Colonic mucosa (tissue), 4 donors: ENCODE results near the gene CACNA1H. TPM values are rescaled to one million over a fixed set of nuclear protein-coding genes. Genes with fewer than 3 reads are reported as not detected.

Source experiments
- DNase-seq: peaks from one replicate; pipeline ENCODE4 v3.0.0-alpha.2; 2020
- H3K27ac ChIP-seq: fragments of 200-600 bp; one replicate; pipeline ENCODE4 v1.8.0; 2021
- H3K27me3 ChIP-seq: fragments of 200-600 bp; one replicate; pipeline ENCODE4 v1.8.0; 2021
- H3K36me3 ChIP-seq: fragments of 200-600 bp; one replicate; pipeline ENCODE4 v1.8.0; 2021
- H3K4me1 ChIP-seq: fragments of 200-600 bp; one replicate; pipeline ENCODE4 v1.8.0; 2021; ENCODE audit warnings: mild to moderate bottlenecking
- H3K4me3 ChIP-seq: fragments of 200-600 bp; one replicate; pipeline ENCODE4 v1.8.0; 2021
- H3K9ac ChIP-seq, 2 donors: one replicate each; pipeline ENCODE4 v1.7.0; 2013; ENCODE audit warnings: control low read depth in 2 of 2, low read depth in 2 of 2, low read length in 2 of 2
- H3K9me3 ChIP-seq: fragments of 200-600 bp; one replicate; pipeline ENCODE4 v1.8.0; 2021
- intact Hi-C: fragments of 100-400 bp; cut with DNase I; formaldehyde crosslinking; loops from one replicate; pipeline ENCODE4 v1.14.1; 2022
- total RNA-seq, 2 donors: library from RNA; stranded (reverse); fragmentation: NEBNext Ultra II Directional in 1 of 2; extraction: Animal tissue kit (Norgen Biotek cat#: 25700) in 1 of 2; gene quantifications; one replicate each; pipeline ENCODE4 v1.2.1, GENCODE V29; 2021
- TF ChIP-seq, protein P1 (sequence below): fragments of 200-600 bp; IDR thresholded peaks from one replicate; pipeline ENCODE4 v1.8.0; 2022; ENCODE audit warnings: antibody characterized with exemption, mild to moderate bottlenecking
- donor health status: healthy.
- donor health status: DM: no; HTN: no; CAD: no.
- donor health status: DM: no; HTN: no; CAD: no.

CACNA1H gene
- total RNA-seq, 2 donors from 2014 or later = 2.1 to 14.6 TPM

DNA sequence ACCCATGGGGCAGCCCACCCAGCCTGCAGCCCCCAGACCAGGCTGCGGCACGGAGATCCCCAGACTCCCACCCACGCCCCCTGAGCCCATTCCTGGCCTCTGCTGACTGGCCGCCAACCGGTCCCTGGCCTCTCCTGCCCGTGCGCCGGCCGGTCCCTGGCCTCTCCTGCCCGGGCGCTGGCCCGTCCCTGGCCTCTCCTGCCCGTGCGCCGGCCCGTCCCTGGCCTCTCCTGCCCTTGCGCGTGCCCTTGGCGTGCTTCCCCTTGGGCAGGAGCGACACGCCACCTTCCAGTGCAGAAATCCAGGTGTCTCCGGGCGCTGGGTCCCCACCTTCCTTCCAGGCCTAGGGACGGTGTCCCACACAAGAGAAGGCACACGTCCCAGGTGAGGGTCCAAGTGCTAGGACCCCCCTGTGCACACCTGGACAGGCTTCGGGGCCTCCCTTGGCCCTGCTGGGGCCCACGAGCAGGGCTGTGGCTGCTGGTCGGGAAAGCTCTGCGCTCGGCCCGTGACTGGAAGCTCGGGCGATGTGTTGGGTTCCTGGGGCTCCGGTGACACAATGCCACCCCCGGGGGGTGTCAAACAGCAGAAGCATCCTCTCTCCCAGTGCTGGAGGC, 21.4 kb upstream of the CACNA1H start:
- DNase-seq = no peak
- TF ChIP-seq, protein P1, sequence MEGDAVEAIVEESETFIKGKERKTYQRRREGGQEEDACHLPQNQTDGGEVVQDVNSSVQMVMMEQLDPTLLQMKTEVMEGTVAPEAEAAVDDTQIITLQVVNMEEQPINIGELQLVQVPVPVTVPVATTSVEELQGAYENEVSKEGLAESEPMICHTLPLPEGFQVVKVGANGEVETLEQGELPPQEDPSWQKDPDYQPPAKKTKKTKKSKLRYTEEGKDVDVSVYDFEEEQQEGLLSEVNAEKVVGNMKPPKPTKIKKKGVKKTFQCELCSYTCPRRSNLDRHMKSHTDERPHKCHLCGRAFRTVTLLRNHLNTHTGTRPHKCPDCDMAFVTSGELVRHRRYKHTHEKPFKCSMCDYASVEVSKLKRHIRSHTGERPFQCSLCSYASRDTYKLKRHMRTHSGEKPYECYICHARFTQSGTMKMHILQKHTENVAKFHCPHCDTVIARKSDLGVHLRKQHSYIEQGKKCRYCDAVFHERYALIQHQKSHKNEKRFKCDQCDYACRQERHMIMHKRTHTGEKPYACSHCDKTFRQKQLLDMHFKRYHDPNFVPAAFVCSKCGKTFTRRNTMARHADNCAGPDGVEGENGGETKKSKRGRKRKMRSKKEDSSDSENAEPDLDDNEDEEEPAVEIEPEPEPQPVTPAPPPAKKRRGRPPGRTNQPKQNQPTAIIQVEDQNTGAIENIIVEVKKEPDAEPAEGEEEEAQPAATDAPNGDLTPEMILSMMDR = no peak
- Histone ChIP-seq H3K27ac (no peak overlapping the region), H3K4me1 (no peaks in the 10 kb centered on the region), H3K9ac (no peak overlapping the region), H3K27me3 (peaks cover 7% of the 10 kb centered on the region), H3K4me3 (no peak overlapping the region), H3K36me3 (no peaks in the 10 kb centered on the region), H3K9me3 (no peaks in the 10 kb centered on the region)
- intact Hi-C loops = no loop called here

DNA sequence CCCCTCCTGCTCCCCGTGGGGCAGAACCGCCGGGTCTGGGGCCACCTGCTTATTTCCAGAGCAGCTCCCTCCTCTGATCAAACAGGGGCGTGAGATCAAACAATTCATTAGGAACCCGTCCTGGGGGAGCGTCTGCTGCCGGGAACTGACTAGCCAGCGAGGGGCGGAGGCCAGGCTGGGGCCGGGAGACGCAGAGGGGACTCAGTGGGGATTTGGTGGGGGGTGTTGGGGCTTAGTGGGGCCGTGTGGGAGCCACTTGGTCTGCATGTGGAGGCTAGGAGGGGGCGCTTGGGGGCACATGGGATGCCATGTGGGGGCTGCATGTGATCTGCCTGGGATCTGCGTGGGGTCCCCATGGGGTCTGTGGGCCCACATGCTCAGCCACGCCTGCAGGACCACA, 20.5 kb upstream of the CACNA1H start:
- intact Hi-C loops = no loop called here
- H3K9ac ChIP-seq = no peak overlapping the region
- no peaks in the 10 kb centered on the region for H3K4me1 ChIP-seq
- H3K27me3 ChIP-seq = peaks cover 7% of the 10 kb centered on the region
- no peak overlapping the region for H3K4me3 ChIP-seq
- H3K9me3 ChIP-seq = no peaks in the 10 kb centered on the region
- H3K36me3 ChIP-seq = no peaks in the 10 kb centered on the region
- DNase-seq = no peak
- TF ChIP-seq, protein P1 = no peak
- no peak overlapping the region for H3K27ac ChIP-seq

DNA sequence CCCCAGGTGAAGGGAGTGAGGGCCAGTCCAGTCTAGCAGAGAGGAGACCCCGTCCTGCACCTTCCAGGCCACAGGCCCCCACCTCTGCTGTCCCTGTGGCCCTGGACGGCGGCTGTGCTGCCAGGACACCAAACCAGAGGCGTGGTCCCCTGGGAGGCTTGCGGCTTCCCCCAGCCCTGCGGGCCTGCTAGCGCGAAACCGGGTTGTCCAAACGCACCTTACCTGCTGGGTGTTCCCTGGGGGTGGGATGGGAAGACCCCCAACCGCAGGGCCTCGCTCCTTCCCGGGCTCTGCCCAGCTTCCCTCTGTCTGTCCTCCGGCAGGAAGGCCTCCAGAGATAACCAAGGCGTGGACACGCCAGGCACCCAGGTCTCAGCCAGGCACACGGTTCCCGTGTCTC, 19.6 kb upstream of the CACNA1H start:
- no peak for DNase-seq
- Histone ChIP-seq H3K9ac (no peak overlapping the region), H3K27me3 (peaks cover 7% of the 10 kb centered on the region), H3K27ac (no peak overlapping the region), H3K9me3 (no peaks in the 10 kb centered on the region), H3K4me1 (no peaks in the 10 kb centered on the region), H3K36me3 (no peaks in the 10 kb centered on the region), H3K4me3 (no peak overlapping the region)
- TF ChIP-seq, protein P1 = no peak
- intact Hi-C loops = no loop called here

DNA sequence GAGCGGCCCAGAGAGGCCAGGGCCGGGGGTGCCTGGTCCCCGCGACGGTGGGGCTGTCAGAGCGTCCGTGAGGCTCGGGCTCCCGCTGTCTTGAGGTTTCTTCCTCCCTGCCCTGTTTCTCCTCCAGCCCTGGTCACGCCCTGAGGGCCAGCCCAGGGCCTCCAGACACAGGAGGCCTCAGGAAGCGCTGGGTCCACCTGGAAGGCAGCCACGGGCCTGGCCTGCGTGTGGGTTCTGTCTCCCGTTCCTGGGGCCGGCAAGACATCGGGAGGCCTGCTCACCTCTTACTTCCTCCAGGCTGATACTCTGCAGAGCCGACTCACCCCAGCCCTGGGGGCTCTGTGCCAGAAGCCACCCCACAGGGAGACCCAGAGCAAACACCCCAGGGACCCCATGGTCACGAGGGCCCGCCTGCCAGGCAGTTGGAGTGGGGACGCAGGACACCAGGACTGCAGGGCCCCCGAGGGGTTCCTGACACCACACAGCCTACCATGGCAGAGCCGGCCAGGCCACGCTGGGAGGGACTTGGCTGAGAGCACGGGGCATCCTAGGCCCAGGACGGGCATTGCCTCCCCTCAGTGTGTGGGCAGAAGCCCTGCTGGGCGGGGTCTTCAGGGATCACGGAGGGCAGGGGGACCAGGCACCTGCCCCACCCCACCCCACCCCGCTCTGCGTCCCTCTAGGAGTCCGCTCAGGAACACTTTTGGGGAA, 18.9 kb upstream of the CACNA1H start:
- H3K9me3 ChIP-seq = no peaks in the 10 kb centered on the region
- H3K4me3 ChIP-seq = no peak overlapping the region
- H3K4me1 ChIP-seq = no peaks in the 10 kb centered on the region
- TF ChIP-seq, protein P1 = no peak
- intact Hi-C loops = no loop called here
- DNase-seq = no peak
- H3K27me3 ChIP-seq = peaks cover 7% of the 10 kb centered on the region
- H3K36me3 ChIP-seq = no peaks in the 10 kb centered on the region
- H3K9ac ChIP-seq = no peak overlapping the region
- no peak overlapping the region for H3K27ac ChIP-seq

DNA sequence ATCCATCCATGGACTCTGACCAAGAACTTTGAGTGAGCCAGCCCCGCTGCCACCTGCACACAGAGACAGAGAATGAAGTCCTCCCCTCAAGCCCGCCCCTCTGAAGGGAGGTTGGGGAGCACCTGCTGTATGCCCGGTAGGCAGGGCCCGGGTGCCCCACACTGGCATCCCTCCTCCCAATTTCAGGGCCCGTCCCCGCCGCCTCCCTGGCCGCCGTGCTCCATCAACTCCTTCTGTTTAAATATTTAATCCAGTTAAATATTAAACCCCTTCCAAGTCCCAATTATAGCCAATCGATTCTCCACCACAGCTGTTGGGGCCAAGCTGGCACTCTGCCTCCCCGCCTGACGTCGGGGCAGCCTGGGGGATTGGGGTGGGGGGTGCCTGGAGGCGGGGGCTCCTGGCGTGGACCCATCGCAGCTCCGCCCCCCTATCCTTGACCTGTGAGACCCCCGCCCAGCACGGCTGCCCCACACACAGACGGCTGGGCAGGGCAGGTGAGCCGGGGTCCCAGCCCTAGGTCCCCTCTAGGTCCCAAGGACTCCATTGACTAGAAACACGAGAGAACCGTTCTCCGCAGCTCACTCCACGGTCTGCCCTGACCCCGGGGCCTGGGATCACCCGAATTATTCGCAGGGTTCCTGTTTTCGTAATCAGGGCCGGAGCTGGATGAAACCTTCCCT, 18.0 kb upstream of the CACNA1H start:
- H3K4me1 ChIP-seq = no peaks in the 10 kb centered on the region
- no peak overlapping the region for H3K4me3 ChIP-seq
- H3K9ac ChIP-seq = no peak overlapping the region
- intact Hi-C loops = no loop called here
- peaks cover 7% of the 10 kb centered on the region for H3K27me3 ChIP-seq
- H3K9me3 ChIP-seq = no peaks in the 10 kb centered on the region
- DNase-seq = no peak
- no peaks in the 10 kb centered on the region for H3K36me3 ChIP-seq
- TF ChIP-seq, protein P1 = no peak
- H3K27ac ChIP-seq = no peak overlapping the region
